Activated T-helper 2 cell treated with anti-CD3 and anti-CD28 coated beads, Interferon-gamma antibody, Interleukin-2, Interleukin-4, amounts not matched to agents 10 μg/mL and 5 μg/mL and 100 μg/mL, durations not matched to agents 14 hours and 24 hours and 36 hours (primary cell): ENCODE results near the gene TBPL1. TPM values are rescaled to one million over a fixed set of nuclear protein-coding genes. Genes with fewer than 3 reads are reported as not detected.

Source experiments
- DNase-seq: peaks from one replicate; pipeline ENCODE4 v3.0.0; 2021; ENCODE audit warnings: low spot score
- H3K27ac Mint-ChIP-seq: one replicate; pipeline ENCODE4 v1.8.0; 2021; ENCODE audit warnings: mixed read lengths
- H3K27me3 Mint-ChIP-seq: one replicate; pipeline ENCODE4 v1.8.0; 2021; ENCODE audit warnings: low read depth, mixed read lengths
- H3K36me3 Mint-ChIP-seq: one replicate; pipeline ENCODE4 v1.8.0; 2021; ENCODE audit warnings: low read depth, mixed read lengths
- H3K4me1 Mint-ChIP-seq: one replicate; pipeline ENCODE4 v1.8.0; 2021; ENCODE audit warnings: low read depth, mixed read lengths
- H3K4me3 Mint-ChIP-seq: one replicate; pipeline ENCODE4 v1.8.0; 2021; ENCODE audit warnings: low read depth, mild to moderate bottlenecking, moderate library complexity, mixed read lengths
- H3K9me3 Mint-ChIP-seq: one replicate; pipeline ENCODE4 v1.8.0; 2021; ENCODE audit warnings: mixed read lengths
- intact Hi-C: fragments of 100-400 bp; cut with micrococcal nuclease; formaldehyde crosslinking; loops from one replicate; pipeline ENCODE4 v1.15.1; 2023
- total RNA-seq: library from RNA; stranded (reverse); gene quantifications from 2 replicates; pipeline ENCODE4 v1.2.3, GENCODE V29; 2022

The TBPL1 gene
- total RNA-seq, 1 donor from 2014 or later, result 29.7 TPM

DNA sequence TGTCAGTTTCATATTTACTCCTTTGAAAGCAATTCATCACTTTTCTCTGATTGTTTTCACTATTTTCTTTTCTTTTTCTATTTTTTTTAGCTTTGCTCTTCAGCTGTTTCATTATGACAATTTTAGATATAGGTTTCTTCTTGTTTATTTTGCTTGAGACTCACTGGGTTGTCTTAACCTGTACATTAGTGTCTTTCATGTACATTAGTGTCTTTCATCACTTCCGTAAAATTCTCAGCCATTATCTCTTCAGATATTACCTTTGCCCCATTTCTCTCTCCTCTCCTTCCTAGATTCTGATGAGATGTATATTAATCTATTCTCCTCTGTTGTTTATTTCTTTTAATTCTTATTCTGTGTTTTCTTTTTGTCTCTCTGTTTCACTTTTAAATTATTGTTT lies 14.5 kb upstream of the TBPL1 start:
- Mint-ChIP-seq H3K27ac (no peak overlapping the region), H3K27me3 (peaks cover 31% of the 10 kb centered on the region), H3K4me1 (no peaks in the 10 kb centered on the region), H3K36me3 (no peaks in the 10 kb centered on the region), H3K4me3 (no peak overlapping the region), H3K9me3 (peaks cover 13% of the 10 kb centered on the region)
- no peak for DNase-seq
- intact Hi-C loops, result no loop called here

DNA sequence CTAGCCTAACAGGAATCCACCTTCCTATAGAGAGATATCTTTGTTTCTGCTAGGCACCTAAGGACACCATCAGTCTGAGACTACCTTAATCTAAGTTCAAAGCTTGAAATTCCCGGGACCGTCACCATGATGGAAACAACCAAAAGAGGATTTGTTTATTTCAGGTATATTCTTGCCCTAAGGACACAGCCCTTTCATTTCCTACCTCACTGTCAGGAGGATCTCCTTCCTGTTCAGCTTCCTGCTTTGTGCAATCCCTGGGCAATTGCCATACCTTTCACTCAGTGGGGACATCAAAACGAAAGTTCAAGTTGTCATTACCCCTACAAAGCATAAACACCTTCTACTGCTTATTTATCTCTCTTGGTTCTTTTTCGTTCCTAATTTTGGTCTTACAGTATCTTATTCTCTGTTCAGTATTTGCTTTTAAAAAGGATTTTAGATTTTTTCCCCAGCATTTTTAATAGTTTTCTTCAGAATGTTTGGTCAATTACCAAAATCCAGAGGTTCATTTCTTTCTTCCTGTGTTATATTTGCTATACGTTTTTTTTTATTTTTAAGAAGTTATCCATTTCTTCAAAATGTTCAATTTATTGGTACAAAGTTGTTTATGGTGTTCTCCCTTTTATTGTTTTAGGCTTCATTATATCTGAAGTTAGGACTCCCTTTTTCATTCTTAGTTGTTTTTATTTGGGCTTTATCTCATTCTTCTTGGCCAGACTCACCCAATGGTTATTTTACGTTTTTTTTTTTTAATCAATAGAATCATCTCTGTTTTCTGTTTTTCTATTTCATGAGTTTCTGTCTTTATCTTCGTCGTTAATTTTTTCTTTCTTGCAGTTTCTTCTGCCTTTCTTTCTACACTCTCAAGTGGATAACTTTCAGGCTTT lies 13.0 kb upstream of the TBPL1 start:
- Mint-ChIP-seq H3K27ac (no peak overlapping the region), H3K9me3 (no peaks in the 10 kb centered on the region), H3K4me1 (no peaks in the 10 kb centered on the region), H3K36me3 (no peaks in the 10 kb centered on the region), H3K27me3 (peaks cover 33% of the 10 kb centered on the region), H3K4me3 (no peak overlapping the region)
- DNase-seq, result no peak
- intact Hi-C loops, result no loop called here

DNA sequence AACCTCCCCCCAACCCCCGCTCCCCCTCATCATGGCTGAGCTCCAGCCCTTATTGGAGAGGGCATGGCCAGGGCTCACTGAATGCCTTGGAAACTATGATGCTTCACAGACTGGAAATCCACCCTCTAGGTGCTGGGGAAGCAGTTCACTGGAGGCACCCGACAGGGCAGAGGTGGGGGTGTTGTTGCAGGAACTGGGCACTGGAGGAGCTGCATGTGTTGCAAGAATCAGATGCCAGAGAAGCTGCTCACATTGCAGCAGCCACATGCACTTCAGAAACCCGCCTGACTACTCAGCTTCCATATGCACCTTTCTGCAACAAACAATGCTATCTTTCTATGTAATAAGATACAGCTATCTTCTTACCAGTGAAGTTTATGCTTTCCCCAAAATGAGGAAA lies 7.9 kb upstream of the TBPL1 start:
- Mint-ChIP-seq H3K4me1 (no peaks in the 10 kb centered on the region), H3K36me3 (no peaks in the 10 kb centered on the region), H3K27ac (no peak overlapping the region), H3K9me3 (no peaks in the 10 kb centered on the region), H3K27me3 (peaks cover 23% of the 10 kb centered on the region), H3K4me3 (no peak overlapping the region)
- intact Hi-C loops, result no loop called here
- no peak for DNase-seq

DNA sequence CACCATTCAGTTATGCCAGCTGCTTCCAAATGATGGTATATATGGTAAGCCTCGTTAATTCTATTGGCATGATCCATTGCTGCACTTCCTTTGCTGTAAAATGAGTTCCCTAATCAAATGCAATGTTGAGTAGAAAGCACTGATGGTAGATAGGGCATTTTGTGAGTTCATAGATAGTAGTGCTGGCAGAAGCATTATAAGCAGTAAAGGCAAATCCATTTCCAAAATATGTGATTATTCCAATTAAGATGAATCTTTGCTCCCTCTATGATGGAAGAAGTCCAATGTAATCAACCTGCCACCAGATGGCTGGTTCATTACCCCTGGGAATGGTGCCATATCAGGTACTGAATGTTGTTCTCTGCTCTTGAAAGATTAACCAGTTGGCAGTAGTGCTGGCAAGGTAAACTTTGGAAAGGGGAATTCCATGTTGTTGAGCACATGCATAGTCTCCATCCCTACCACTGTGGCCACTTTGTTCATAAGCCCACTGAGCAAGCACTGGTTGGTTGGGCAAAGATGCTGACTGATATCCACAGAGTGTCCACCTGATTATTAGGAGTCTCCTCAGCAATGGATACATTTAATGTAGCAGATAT lies 5.6 kb upstream of the TBPL1 start:
- no peaks in the 10 kb centered on the region for H3K9me3 Mint-ChIP-seq
- H3K36me3 Mint-ChIP-seq, result no peaks in the 10 kb centered on the region
- peaks cover 9% of the 10 kb centered on the region for H3K4me1 Mint-ChIP-seq
- H3K27ac Mint-ChIP-seq, result no peak overlapping the region
- DNase-seq, result no peak
- H3K27me3 Mint-ChIP-seq, result peaks cover 16% of the 10 kb centered on the region
- intact Hi-C loops, result no loop called here
- no peak overlapping the region for H3K4me3 Mint-ChIP-seq

DNA sequence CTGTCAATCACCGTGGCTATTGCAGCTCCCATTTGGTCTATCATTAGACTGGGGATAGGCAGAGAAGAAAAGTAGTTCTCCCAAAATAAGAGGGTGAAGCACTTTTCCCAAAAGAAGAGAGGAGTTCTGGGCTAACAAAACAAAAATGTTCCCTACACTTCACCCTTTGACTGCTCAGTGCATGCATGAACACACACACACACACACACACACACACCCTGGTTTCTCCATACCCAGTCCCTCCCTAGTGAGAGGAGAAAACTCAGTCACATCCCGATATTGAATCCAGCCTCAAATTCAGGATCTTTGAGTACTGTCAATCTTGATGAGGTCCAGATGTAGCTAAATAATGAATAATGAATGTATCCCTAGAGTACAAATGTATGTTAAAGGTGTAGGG lies 4.6 kb upstream of the TBPL1 start:
- Mint-ChIP-seq H3K4me1 (peaks cover 9% of the 10 kb centered on the region), H3K27ac (no peak overlapping the region), H3K4me3 (no peak overlapping the region), H3K9me3 (no peaks in the 10 kb centered on the region), H3K36me3 (no peaks in the 10 kb centered on the region), H3K27me3 (peaks cover 15% of the 10 kb centered on the region)
- intact Hi-C loops, result no loop called here
- DNase-seq, result no peak

DNA sequence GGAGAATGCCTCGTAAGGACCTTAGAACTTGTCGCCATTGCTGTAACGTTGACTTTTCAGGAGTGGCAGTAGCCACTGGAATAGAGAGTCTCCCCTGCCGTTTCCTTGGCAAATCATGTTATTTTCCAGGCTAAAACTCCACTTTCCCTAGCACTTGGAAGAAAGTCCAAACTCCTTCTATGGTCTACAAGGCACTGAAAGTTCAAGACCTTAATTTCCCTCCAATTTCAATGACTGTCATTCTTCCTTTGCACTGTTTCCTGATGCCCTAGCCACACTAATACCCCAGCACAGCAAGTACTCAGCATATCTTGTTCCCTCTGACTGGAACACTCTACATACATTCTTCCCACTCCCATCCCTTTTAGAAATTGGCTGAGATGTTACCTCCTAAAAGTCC lies 1.8 kb upstream of the TBPL1 start:
- Mint-ChIP-seq H3K4me3 (peak overlapping the region; percentile 76), H3K27ac (peak overlapping the region; percentile 50), H3K9me3 (no peaks in the 10 kb centered on the region), H3K27me3 (peaks cover 12% of the 10 kb centered on the region), H3K36me3 (peaks cover 2% of the 10 kb centered on the region), H3K4me1 (peaks cover 27% of the 10 kb centered on the region)
- no peak for DNase-seq
- intact Hi-C loops, result no loop called here

DNA sequence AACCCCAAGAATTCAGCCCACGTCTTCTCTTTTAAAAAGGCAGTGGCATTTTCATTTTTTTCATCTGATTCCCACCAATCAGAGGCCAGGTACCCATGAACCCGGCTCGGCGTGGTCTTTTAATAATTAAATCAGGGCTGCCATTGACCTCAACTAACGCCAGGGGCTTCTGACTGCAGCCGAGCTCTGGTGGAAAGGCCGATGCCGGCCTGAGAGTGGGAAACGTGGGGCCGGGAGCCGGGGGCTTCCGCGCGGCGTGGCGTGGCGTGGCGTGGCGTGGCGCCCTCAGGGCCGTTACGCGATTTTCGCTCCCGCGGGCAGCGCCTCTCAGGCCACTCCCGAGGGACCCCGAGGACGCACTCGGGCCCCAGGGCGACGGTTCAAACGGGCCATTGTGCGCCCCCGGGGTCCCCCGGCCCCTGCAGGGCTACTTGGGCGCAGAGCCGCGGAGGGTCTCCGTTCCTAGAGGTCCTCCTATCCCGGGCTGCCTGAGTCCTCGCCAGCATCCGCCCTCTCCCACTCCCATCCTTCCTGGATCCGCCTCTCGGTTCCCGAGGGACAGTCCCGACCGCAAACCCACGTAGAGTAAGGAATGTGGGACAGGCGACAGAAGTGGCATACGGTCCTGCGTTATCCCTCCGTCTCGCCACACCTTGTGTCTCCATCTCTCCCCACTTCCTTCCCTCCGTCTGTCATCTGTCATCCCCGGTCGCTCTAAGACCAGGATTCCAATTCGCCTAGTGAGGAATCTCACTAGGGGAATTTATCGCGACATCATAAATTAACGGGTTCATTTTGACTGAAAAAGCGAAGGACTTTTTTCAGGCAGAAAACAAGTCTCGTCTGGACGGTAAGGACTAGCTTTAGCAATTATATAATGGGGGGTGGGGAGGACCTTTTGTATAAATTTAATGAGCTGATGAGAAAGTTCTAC lies 876 bp upstream of the TBPL1 start:
- peaks cover 9% of the 10 kb centered on the region for H3K36me3 Mint-ChIP-seq
- H3K27me3 Mint-ChIP-seq, result peaks cover 12% of the 10 kb centered on the region
- H3K9me3 Mint-ChIP-seq, result no peaks in the 10 kb centered on the region
- DNase-seq, result peak; percentile 13
- H3K27ac Mint-ChIP-seq, result peak overlapping the region; percentile 88
- H3K4me3 Mint-ChIP-seq, result peak overlapping the region; percentile 94
- intact Hi-C loops, result loop anchor here (2.0 kb wide), 2 partner anchors 21 to 1137 kb away; partner anchors contain the start of gene RPS12
- peaks cover 35% of the 10 kb centered on the region for H3K4me1 Mint-ChIP-seq

DNA sequence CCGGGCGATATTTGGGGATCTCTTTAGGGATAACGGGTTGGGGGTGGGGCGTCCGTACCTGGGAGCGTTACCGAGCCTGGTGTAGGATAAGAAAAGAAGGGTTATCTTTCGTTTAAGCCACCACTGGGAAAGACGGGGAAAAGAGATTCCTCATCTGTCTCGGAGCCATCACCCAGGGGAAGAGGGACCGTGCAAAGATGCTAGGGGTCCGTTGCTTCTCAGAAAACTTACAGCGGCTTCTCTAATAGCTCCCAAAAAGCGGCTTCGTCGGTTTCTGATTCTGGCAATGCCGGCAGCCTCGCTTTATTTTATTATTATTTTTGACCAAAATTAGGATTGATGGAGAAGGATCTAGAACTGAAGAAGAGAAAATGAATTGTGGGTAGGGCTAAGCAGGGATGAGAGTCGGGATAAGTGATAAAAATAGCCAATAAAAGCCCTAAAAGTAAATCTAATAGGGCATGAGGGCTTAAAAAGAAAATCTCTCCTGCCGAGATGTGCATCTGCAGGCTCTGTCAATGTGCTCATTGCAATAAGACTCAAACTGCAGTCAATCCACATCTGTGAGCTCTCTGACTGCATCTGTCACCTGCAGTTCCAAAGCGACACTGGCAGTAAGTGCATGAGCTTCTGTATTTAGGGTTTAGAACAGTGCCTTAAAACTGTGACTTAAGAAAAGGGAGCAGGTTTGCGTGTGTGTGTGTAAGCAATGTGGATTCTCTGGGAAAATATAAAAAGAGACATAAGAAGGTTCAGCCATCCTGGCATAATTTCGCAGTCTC lies 801 bp downstream of the TBPL1 start:
- peak overlapping the region; percentile 94 for H3K4me3 Mint-ChIP-seq

DNA sequence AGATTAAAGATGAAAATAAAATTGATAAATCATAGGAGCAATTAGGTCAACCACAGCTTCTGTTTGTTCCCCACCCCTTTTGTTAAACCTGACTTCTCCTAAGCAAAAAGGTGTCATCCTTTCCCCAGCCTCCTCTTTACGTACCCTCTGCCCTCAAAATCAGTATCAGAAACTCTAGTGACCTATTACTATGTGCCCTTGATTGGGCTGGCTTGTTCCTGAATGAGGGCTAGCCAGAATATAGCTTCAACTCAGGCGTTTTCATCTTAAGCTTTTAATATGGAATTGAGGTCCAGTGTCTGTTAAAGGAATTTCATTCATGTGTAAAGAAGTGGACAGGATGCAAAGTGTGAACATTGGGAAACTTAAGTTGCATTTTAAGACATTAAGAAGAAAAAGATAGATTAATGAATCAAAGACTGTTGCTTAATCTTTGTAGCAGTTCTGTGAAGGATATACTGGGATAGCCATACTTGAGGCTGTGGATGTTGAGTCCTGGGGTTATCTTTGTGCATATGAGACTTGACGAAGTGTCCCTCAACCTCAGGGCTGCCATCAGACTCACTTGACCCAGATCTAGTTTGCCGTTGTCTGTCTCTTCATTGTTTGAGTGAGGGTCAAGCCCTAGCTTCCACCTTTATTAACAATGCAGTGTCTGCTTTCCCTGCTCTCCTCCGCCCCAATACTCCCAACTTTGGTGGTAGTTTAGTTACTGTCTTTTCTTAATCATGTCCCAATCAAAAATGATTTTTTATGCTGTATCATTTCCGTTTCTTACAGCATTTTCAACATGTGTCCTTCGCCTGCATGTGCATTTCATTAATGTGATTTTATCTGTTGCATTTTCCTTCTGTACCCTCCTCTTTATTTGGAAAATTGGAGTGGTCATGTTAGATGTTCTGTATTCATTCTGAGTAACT lies 1.9 kb downstream of the TBPL1 start:
- Mint-ChIP-seq H3K4me1 (peaks cover 46% of the 10 kb centered on the region), H3K27ac (no peak overlapping the region), H3K36me3 (peaks cover 9% of the 10 kb centered on the region), H3K27me3 (peaks cover 6% of the 10 kb centered on the region), H3K4me3 (peak overlapping the region; percentile 94), H3K9me3 (no peaks in the 10 kb centered on the region)
- no peak for DNase-seq
- intact Hi-C loops, result no loop called here

More for the DNA sequence above, 801 bp downstream of the TBPL1 start:
- H3K9me3 Mint-ChIP-seq, result no peaks in the 10 kb centered on the region
- intact Hi-C loops, result loop anchor here (2.0 kb wide), 2 partner anchors 19 to 1139 kb away; partner anchors contain the start of gene RPS12
- peaks cover 9% of the 10 kb centered on the region for H3K36me3 Mint-ChIP-seq
- peaks cover 44% of the 10 kb centered on the region for H3K4me1 Mint-ChIP-seq
- H3K27ac Mint-ChIP-seq, result peak overlapping the region; percentile 81
- peaks cover 9% of the 10 kb centered on the region for H3K27me3 Mint-ChIP-seq
- DNase-seq, result no peak

DNA sequence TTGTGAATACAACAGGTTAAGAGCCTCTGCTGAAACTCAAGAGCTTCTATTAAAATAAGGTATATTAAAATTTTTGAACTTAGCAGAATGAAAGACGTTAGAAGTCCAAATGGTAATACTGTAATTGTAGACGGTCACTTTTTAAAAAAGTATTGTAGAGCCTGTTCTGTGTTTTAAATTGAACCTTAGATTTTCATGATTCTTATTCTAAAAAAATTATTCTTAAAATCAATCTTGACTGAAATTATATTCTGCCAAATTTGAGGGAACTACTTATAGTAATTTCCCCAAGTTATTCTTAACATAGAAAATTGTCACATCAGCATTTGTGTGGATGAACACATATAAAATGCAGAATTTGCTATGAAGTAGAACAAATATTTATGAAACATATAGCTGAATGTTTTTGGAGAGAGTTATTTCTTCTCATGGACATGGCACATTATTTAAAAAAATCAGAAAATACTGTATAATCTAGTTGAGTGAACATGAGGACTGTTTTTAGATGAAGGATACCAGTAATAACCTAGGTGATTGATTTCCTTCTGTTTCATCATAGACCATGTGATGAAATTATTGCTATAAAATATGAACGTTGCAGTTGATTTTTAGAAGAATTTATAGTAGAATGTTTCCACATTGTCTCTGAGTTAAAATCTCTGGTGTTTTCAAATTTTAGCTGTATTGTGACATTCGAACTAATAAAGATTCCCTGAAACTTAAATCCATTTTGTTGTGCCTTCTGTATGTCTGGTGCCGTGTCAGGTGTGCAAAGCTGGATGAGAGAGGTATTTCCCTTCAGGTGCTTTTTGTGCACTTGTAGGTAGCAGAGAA lies 2.8 kb downstream of the TBPL1 start:
- Mint-ChIP-seq H3K9me3 (no peaks in the 10 kb centered on the region), H3K36me3 (peaks cover 9% of the 10 kb centered on the region), H3K27ac (no peak overlapping the region), H3K4me3 (peak overlapping the region; percentile 41), H3K27me3 (peaks cover 6% of the 10 kb centered on the region), H3K4me1 (peaks cover 48% of the 10 kb centered on the region)
- no peak for DNase-seq
- intact Hi-C loops, result no loop called here
